Retinal pigment epithelial cell (primary cell): Measurements from ENCODE around the gene ARHGEF17.
A peak's percentile ranks its signal among the peaks of the same experiment; 100 is the strongest.

ENCODE experiments used
- DNase-seq: peaks from one replicate; pipeline ENCODE4 v3.0.0-alpha.2; 2010; ENCODE audit warnings: low read depth
- H3K4me3 ChIP-seq: 2 replicates; pipeline ENCODE4 v1.5.1; 2011; ENCODE audit warnings: mild to moderate bottlenecking, low read length, control low read depth, moderate library complexity
- TF ChIP-seq, protein P1 (sequence below): conservative IDR thresholded peaks from 2 replicates; pipeline ENCODE4 v1.5.1; 2011; ENCODE audit warnings: low read depth, low read length, control low read depth, inconsistent platforms

Gene ARHGEF17

DNA sequence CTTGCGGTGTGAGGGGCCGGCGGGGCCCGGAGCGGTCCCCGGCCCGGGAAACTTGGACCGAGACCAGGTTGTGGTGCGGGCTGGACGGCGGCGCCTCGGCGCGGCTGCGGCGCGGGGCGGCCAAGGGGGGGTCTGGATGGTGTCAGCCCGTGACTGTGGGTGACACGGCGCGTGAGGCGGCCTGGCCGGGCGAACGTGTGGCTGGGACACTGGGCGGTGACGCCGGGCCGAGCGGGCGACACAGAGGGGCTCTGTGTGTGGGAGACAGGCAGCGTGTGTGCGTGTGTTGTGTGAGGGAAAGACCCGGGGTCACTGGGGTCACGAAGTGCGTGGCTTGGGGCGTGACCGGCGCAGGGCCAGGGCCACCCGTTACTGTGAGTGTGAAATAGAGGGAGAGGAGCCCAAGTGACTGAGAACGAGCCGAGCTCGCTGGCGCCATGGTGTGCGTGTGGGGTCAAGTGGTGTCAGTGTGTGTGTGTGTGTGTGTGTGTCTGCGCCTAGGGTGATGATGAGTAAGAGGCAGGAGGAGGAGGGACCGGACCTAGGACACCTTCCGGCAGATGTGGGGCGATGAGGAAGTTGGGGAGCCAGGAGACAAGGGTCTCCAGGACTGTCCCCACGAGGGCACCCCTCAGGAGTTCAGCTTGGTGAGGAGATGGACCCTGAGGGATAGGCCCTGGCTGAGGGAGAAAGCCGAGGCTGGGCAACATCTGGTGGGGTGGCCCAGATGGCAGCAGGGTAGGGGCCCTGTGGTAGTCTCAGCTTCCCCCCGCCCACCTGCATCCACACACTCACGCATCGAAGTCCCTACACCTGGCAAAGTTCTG is 68.9 kb downstream of the ARHGEF17 start:
- DNase-seq, result no peak
- H3K4me3 ChIP-seq, result peak overlapping the region; percentile 76
- TF ChIP-seq, protein P1, sequence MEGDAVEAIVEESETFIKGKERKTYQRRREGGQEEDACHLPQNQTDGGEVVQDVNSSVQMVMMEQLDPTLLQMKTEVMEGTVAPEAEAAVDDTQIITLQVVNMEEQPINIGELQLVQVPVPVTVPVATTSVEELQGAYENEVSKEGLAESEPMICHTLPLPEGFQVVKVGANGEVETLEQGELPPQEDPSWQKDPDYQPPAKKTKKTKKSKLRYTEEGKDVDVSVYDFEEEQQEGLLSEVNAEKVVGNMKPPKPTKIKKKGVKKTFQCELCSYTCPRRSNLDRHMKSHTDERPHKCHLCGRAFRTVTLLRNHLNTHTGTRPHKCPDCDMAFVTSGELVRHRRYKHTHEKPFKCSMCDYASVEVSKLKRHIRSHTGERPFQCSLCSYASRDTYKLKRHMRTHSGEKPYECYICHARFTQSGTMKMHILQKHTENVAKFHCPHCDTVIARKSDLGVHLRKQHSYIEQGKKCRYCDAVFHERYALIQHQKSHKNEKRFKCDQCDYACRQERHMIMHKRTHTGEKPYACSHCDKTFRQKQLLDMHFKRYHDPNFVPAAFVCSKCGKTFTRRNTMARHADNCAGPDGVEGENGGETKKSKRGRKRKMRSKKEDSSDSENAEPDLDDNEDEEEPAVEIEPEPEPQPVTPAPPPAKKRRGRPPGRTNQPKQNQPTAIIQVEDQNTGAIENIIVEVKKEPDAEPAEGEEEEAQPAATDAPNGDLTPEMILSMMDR, result no peak

- TF ChIP-seq, protein P1, result no peak
- H3K4me3 ChIP-seq, result no peak overlapping the region
- no peak for DNase-seq
These were observed 71.3 kb downstream of the ARHGEF17 start for GRCh38 chr11:73379189-73379880.

- DNase-seq, result no peak
- TF ChIP-seq, protein P1, result no peak
- H3K4me3 ChIP-seq, result no peak overlapping the region
These were observed 72.3 kb downstream of the ARHGEF17 start for GRCh38 chr11:73380331-73380730.

DNA sequence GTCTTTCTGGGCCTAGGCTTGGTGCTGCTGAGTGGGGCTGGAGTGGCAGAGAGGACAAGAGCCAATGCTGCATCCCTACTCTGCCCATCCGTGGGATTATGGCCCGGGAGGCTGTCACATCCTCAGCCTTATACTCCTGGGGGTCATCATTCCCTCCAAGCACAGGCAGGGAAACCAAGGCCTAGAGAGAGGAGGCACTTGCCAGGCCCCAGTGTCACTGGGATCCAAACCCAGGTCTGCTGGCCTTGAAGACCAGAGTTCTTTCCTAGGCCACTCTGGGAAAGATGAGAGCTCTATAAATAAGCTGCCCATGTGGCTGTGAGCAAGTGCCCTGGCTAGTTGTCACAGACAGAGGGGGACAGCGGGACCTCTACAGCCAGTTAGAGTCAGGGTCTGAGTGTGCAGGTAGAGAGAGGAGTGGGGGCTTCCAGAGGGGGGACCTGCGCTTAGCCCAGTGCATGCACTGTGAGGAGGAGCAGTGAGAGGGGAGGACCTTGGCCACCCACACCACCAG is 72.9 kb downstream of the ARHGEF17 start:
- H3K4me3 ChIP-seq, result no peak overlapping the region
- DNase-seq, result no peak
- TF ChIP-seq, protein P1, result peak; percentile 3

GRCh38 chr11:73381589-73381988 is 73.5 kb downstream of the ARHGEF17 start:
- DNase-seq, result no peak
- no peak overlapping the region for H3K4me3 ChIP-seq
- TF ChIP-seq, protein P1, result no peak

DNA sequence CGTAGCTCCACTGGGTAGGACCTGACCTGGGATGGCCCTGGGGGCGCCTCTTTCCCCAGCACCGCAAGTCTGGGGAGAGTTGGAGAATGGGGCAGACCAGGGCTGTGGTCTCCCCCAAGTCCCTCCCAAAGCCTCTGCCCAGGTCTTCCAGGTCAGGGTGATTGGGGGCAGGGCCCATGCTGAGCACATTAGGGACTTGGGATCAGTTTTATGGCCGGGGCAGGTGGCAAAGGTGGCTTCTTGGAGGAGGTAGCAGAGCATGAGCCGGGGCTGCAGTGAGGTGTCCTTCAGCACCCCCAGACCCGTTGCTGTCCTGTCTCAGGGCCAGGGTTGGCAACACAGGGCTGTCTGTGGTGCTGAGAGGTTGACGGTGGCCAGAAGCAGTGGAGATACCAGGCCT is 74.1 kb downstream of the ARHGEF17 start:
- DNase-seq, result no peak
- TF ChIP-seq, protein P1, result no peak
- no peak overlapping the region for H3K4me3 ChIP-seq
